ENCODE results near the gene COL4A1.

The COL4A1 gene

DNA sequence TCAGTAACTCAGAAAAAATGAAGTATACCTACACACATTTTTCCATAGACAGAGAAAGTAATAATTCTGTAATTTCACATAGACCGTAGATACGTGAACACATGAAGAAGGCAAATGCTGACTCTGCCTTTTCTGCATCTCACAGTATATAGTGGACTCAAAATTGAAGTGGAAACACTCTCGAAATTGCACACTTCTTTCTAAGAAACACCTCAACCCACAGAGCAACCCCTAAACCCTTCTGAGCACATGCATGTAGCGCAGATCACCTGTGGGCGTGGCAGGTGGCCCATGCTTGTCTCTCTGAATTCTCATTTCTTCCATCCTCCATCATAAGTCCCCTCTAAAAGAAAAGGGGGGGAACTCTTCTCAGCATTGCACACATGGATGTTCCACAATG, 34.7 kb downstream of the COL4A1 start:
- WGBS (ENCODE audit: insufficient coverage): 69% methylated on average over 3 of the region's 5 CpGs
- Histone ChIP-seq H3K36me3 (ENCODE audit: control insufficient read depth in 4 of 4, insufficient read depth in 4 of 4, low read length in 3 of 4) (no peaks in the 10 kb centered on the region), H3K27ac (ENCODE audit: insufficient read depth in 1 of 2, low read depth in 1 of 2, low read length in 2 of 2, poor library complexity in 1 of 2, severe bottlenecking in 2 of 2) (no peak overlapping the region), H3K9me3 (ENCODE audit: control extremely low read depth in 1 of 5, control insufficient read depth in 4 of 5, insufficient read depth in 2 of 5, low read depth in 1 of 5, low read length in 4 of 5) (no peaks in the 10 kb centered on the region), H3K4me3 (ENCODE audit: control insufficient read depth in 1 of 7, extremely low read depth in 1 of 7, insufficient read depth in 4 of 7, low read depth in 2 of 7, low read length in 6 of 7) (no peak overlapping the region), H3K4me1 (ENCODE audit: control extremely low read depth in 1 of 4, control insufficient read depth in 4 of 4, insufficient read depth in 4 of 4, low read length in 3 of 4) (no peaks in the 10 kb centered on the region), H3K27me3 (replicated peaks in 2 of 5; ENCODE audit: control insufficient read depth in 4 of 5, insufficient read depth in 5 of 5, low read length in 4 of 5) (peaks cover 10 to 56% (median 15%) of the 10 kb centered on the region in 5 experiments)
- POLR2A ChIA-PET: no interaction called here
- CTCF ChIA-PET: no interaction called here
- DNase-seq: no peak

DNA sequence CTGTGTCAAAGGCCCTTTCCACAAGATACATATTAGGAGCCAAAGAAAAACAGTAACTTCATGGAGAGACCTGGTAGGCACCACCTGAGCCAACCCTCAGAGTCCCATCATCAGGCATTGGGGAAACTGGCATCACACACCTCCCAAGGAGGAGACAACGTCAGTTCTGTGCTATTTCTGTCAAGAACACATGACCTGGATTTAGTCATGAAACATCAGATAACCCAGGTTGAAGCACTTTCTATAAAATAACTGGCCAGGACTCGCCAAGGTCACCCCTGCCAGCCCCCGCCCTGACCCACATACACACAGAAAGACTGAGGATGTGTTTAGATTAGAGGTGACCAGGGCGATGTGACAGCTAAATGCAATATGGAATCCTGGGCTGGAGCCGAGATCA, 35.6 kb downstream of the COL4A1 start:
- H3K9me3 ChIP-seq (ENCODE audit: control extremely low read depth in 1 of 5, control insufficient read depth in 4 of 5, insufficient read depth in 2 of 5, low read depth in 1 of 5, low read length in 4 of 5): no peaks in the 10 kb centered on the region
- DNase-seq: no peak
- POLR2A ChIA-PET: no interaction called here
- H3K27me3 ChIP-seq (replicated peaks in 2 of 5; ENCODE audit: control insufficient read depth in 4 of 5, insufficient read depth in 5 of 5, low read length in 4 of 5): peaks cover 10 to 62% (median 18%) of the 10 kb centered on the region in 5 experiments
- CTCF ChIA-PET: interaction anchor here (0.7 kb wide), 1 partner anchor 15 kb away, joined by 3 read pairs; no protein-coding TSS in a partner anchor
- H3K36me3 ChIP-seq (ENCODE audit: control insufficient read depth in 4 of 4, insufficient read depth in 4 of 4, low read length in 3 of 4): no peaks in the 10 kb centered on the region
- no CpG with 5 or more reads among the region's 5 CpGs for WGBS (ENCODE audit: insufficient coverage)
- H3K4me1 ChIP-seq (ENCODE audit: control extremely low read depth in 1 of 4, control insufficient read depth in 4 of 4, insufficient read depth in 4 of 4, low read length in 3 of 4): no peaks in the 10 kb centered on the region
- H3K27ac ChIP-seq (ENCODE audit: insufficient read depth in 1 of 2, low read depth in 1 of 2, low read length in 2 of 2, poor library complexity in 1 of 2, severe bottlenecking in 2 of 2): no peak overlapping the region
- H3K4me3 ChIP-seq (ENCODE audit: control insufficient read depth in 1 of 7, extremely low read depth in 1 of 7, insufficient read depth in 4 of 7, low read depth in 2 of 7, low read length in 6 of 7): no peak overlapping the region

DNA sequence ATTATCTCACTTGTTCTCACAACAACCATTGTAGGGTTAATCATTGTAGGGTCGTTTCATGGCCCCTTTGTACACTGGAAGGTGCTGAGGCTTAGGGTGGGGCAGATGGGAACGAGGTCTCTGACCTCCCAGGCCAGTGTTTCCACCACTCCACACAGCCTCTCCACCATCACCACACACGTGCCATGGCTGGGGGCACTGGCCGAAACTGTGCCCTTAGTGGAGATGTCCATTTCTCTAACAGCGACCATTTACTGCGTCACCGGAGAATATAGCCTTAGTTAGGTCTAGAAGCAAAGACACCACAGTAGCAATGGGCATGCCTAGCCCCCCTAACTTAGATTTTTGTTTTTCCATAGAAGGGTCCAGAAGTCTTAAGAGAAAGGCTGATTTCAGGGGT, 36.5 kb downstream of the COL4A1 start:
- H3K9me3 ChIP-seq (ENCODE audit: control extremely low read depth in 1 of 5, control insufficient read depth in 4 of 5, insufficient read depth in 2 of 5, low read depth in 1 of 5, low read length in 4 of 5): no peaks in the 10 kb centered on the region
- no peaks in the 10 kb centered on the region for H3K36me3 ChIP-seq (ENCODE audit: control insufficient read depth in 4 of 4, insufficient read depth in 4 of 4, low read length in 3 of 4)
- no peak for DNase-seq
- no peaks in the 10 kb centered on the region for H3K4me1 ChIP-seq (ENCODE audit: control extremely low read depth in 1 of 4, control insufficient read depth in 4 of 4, insufficient read depth in 4 of 4, low read length in 3 of 4)
- ChIA-PET CTCF (interaction anchor here (0.7 kb wide), 1 partner anchor 14 kb away, joined by 3 read pairs; no protein-coding TSS in a partner anchor), POLR2A (no interaction called here)
- H3K27ac ChIP-seq (ENCODE audit: insufficient read depth in 1 of 2, low read depth in 1 of 2, low read length in 2 of 2, poor library complexity in 1 of 2, severe bottlenecking in 2 of 2): no peak overlapping the region
- no peak overlapping the region for H3K4me3 ChIP-seq (ENCODE audit: control insufficient read depth in 1 of 7, extremely low read depth in 1 of 7, insufficient read depth in 4 of 7, low read depth in 2 of 7, low read length in 6 of 7)
- 82% methylated on average over 5 of the region's 7 CpGs for WGBS (ENCODE audit: insufficient coverage)
- H3K27me3 ChIP-seq (replicated peaks in 2 of 5; ENCODE audit: control insufficient read depth in 4 of 5, insufficient read depth in 5 of 5, low read length in 4 of 5): peaks cover 10 to 68% (median 18%) of the 10 kb centered on the region in 5 experiments

DNA sequence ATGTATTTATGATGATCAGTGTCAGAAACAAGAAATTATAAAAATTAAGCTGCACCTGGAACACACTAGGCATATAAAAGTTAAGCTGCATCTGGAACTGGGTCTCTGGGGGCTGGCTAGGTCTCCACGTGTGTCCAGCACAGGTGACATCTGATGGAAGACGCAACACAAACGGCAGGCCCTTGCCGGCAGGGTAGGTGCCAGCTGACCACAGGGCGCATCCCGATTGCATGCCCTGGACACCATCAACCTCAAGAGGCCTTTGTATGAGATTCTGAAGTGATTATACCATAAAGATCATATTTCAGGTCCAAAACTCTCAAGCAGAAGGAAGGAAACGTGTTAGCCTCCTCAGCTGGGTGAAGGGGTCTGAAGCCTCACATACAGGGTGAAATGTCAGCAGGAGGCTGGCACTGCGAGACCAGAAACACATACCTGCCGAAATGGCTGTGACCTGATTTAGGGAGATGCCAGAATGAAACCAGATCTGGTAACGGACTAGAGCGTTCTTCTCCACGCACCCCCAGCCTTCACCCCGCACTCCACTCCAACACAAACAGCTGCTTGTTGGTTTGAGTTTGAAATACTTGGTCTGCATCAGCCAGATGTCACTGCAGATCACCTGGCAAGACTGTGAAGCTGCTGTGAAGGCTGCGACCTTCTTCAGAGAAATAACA, 37.3 kb downstream of the COL4A1 start:
- no peaks in the 10 kb centered on the region for H3K9me3 ChIP-seq (ENCODE audit: control extremely low read depth in 1 of 5, control insufficient read depth in 4 of 5, insufficient read depth in 2 of 5, low read depth in 1 of 5, low read length in 4 of 5)
- no peak overlapping the region for H3K27ac ChIP-seq (ENCODE audit: insufficient read depth in 1 of 2, low read depth in 1 of 2, low read length in 2 of 2, poor library complexity in 1 of 2, severe bottlenecking in 2 of 2)
- ChIA-PET POLR2A (no interaction called here), CTCF (no interaction called here)
- peaks cover 10 to 77% (median 21%) of the 10 kb centered on the region in 5 experiments for H3K27me3 ChIP-seq (replicated peaks in 2 of 5; ENCODE audit: control insufficient read depth in 4 of 5, insufficient read depth in 5 of 5, low read length in 4 of 5)
- H3K36me3 ChIP-seq (ENCODE audit: control insufficient read depth in 4 of 4, insufficient read depth in 4 of 4, low read length in 3 of 4): no peaks in the 10 kb centered on the region
- H3K4me3 ChIP-seq (ENCODE audit: control insufficient read depth in 1 of 7, extremely low read depth in 1 of 7, insufficient read depth in 4 of 7, low read depth in 2 of 7, low read length in 6 of 7): no peak overlapping the region
- H3K4me1 ChIP-seq (ENCODE audit: control extremely low read depth in 1 of 4, control insufficient read depth in 4 of 4, insufficient read depth in 4 of 4, low read length in 3 of 4): no peaks in the 10 kb centered on the region
- 93% methylated on average over 11 of the region's 14 CpGs for WGBS (ENCODE audit: insufficient coverage)
- no peak for DNase-seq

DNA sequence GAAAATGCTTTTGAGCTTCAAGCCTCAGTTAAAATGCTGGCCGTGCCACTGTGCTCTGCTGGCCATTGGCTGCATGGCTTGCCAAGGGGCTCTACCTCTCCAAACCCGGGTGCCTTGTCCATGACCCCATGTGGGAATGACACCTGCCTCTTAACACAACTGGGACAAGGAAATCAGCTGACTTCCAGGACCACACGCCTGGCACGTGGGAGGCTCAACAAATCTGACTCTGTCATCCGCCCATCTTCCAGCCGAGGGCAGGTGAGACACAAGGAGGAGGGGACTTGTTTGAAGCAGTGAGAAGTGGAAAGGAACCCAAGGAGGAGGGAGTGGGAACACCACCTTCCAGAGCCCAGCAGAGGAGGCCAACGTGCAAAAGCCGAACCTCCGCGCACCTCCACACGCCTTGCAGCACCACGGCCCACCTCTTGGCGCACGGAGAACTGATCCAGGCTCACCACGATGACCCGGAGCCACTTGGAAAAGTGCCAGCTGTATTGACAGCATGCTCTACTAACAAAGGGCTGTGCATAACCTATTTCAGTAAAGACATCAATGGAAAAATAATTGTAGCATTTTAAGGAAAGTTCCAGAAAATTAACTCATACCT, 38.3 kb downstream of the COL4A1 start:
- CTCF ChIA-PET: interaction anchor here (0.6 kb wide), 1 partner anchor 100 kb away, joined by 3 read pairs; no protein-coding TSS in a partner anchor
- WGBS (ENCODE audit: insufficient coverage): 90% methylated on average over 14 of the region's 16 CpGs
- no peak for DNase-seq

DNA sequence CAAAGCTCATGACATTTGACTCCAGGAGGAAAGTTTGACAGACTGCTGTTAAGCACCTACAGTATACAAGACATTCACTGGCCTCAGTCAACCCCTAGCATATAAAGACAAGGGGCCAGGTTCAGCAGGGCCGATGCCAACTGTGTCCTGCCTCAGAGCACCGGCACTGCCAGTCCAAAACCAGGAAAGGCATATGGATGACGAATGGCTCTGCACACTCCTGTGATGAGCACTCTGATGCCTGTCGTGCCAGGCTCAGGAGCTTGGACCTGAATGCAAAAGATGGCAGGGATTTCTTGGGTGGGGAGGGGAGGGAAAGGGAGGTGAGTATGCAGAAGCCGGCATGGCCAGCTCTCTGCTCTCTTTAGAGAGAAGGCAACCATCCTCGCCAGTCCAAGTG, 38.9 kb downstream of the COL4A1 start:
- Histone ChIP-seq H3K9me3 (ENCODE audit: control extremely low read depth in 1 of 5, control insufficient read depth in 4 of 5, insufficient read depth in 2 of 5, low read depth in 1 of 5, low read length in 4 of 5) (no peaks in the 10 kb centered on the region), H3K36me3 (ENCODE audit: control insufficient read depth in 4 of 4, insufficient read depth in 4 of 4, low read length in 3 of 4) (no peaks in the 10 kb centered on the region), H3K4me3 (ENCODE audit: control insufficient read depth in 1 of 7, extremely low read depth in 1 of 7, insufficient read depth in 4 of 7, low read depth in 2 of 7, low read length in 6 of 7) (no peak overlapping the region), H3K27ac (ENCODE audit: insufficient read depth in 1 of 2, low read depth in 1 of 2, low read length in 2 of 2, poor library complexity in 1 of 2, severe bottlenecking in 2 of 2) (no peak overlapping the region), H3K4me1 (ENCODE audit: control extremely low read depth in 1 of 4, control insufficient read depth in 4 of 4, insufficient read depth in 4 of 4, low read length in 3 of 4) (no peaks in the 10 kb centered on the region), H3K27me3 (replicated peaks in 2 of 5; ENCODE audit: control insufficient read depth in 4 of 5, insufficient read depth in 5 of 5, low read length in 4 of 5) (peaks cover 10 to 82% (median 27%) of the 10 kb centered on the region in 5 experiments)
- POLR2A ChIA-PET: no interaction called here
- DNase-seq: no peak
- WGBS (ENCODE audit: insufficient coverage): 96% methylated on average over 6 of the region's 6 CpGs
- CTCF ChIA-PET: interaction anchor here (1.0 kb wide), 1 partner anchor 14 kb away, joined by 3 read pairs; no protein-coding TSS in a partner anchor

More for the DNA sequence above, 38.3 kb downstream of the COL4A1 start:
- Histone ChIP-seq H3K27me3 (replicated peaks in 2 of 5; ENCODE audit: control insufficient read depth in 4 of 5, insufficient read depth in 5 of 5, low read length in 4 of 5) (peaks cover 10 to 80% (median 23%) of the 10 kb centered on the region in 5 experiments), H3K27ac (ENCODE audit: insufficient read depth in 1 of 2, low read depth in 1 of 2, low read length in 2 of 2, poor library complexity in 1 of 2, severe bottlenecking in 2 of 2) (no peak overlapping the region), H3K9me3 (ENCODE audit: control extremely low read depth in 1 of 5, control insufficient read depth in 4 of 5, insufficient read depth in 2 of 5, low read depth in 1 of 5, low read length in 4 of 5) (no peaks in the 10 kb centered on the region), H3K36me3 (ENCODE audit: control insufficient read depth in 4 of 4, insufficient read depth in 4 of 4, low read length in 3 of 4) (no peaks in the 10 kb centered on the region), H3K4me3 (ENCODE audit: control insufficient read depth in 1 of 7, extremely low read depth in 1 of 7, insufficient read depth in 4 of 7, low read depth in 2 of 7, low read length in 6 of 7) (no peak overlapping the region), H3K4me1 (ENCODE audit: control extremely low read depth in 1 of 4, control insufficient read depth in 4 of 4, insufficient read depth in 4 of 4, low read length in 3 of 4) (no peaks in the 10 kb centered on the region)
- POLR2A ChIA-PET: no interaction called here

DNA sequence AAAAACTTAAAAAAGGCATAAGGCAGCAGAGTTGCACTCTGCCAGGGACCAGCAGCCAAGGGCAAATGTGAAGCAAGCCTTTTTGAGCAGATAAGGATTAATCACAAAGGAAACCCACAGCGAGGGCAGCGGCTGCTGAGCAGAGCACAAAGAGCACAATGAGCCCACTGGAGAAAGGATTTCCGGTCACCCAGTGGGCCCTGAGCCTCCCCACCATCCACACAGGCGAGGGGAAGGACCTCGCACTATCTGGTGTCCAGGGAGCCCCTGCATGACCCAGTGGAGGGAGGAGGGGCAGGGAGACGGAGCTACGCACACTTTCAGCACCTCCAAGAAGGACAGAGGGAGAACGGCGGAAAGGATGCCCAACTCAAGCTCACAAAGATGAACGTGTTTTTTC, 40.0 kb downstream of the COL4A1 start:
- Histone ChIP-seq H3K27ac (ENCODE audit: insufficient read depth in 1 of 2, low read depth in 1 of 2, low read length in 2 of 2, poor library complexity in 1 of 2, severe bottlenecking in 2 of 2) (no peak overlapping the region), H3K27me3 (replicated peaks in 2 of 5; ENCODE audit: control insufficient read depth in 4 of 5, insufficient read depth in 5 of 5, low read length in 4 of 5) (peaks cover 8 to 89% (median 26%) of the 10 kb centered on the region in 5 experiments), H3K4me3 (ENCODE audit: control insufficient read depth in 1 of 7, extremely low read depth in 1 of 7, insufficient read depth in 4 of 7, low read depth in 2 of 7, low read length in 6 of 7) (no peak overlapping the region), H3K4me1 (ENCODE audit: control extremely low read depth in 1 of 4, control insufficient read depth in 4 of 4, insufficient read depth in 4 of 4, low read length in 3 of 4) (no peaks in the 10 kb centered on the region), H3K9me3 (ENCODE audit: control extremely low read depth in 1 of 5, control insufficient read depth in 4 of 5, insufficient read depth in 2 of 5, low read depth in 1 of 5, low read length in 4 of 5) (no peaks in the 10 kb centered on the region), H3K36me3 (ENCODE audit: control insufficient read depth in 4 of 4, insufficient read depth in 4 of 4, low read length in 3 of 4) (no peaks in the 10 kb centered on the region)
- POLR2A ChIA-PET: no interaction called here
- WGBS (ENCODE audit: insufficient coverage): 21% methylated on average over 8 of the region's 10 CpGs
- CTCF ChIA-PET: no interaction called here
- peak in 2 of 3 donors; percentile 4 to 10 for DNase-seq
